K562 (cell line): ENCODE measurements around the gene CREB3L1. TPM values are rescaled to one million over a fixed set of nuclear protein-coding genes. Genes with fewer than 3 reads are reported as not detected.

Experiments used
- ADNP ChIP-seq: fragments of 200-800 bp; sonication (Bioruptor generic); IDR thresholded peaks from 2 replicates; pipeline ENCODE4 v1.6.1; 2016; ENCODE audit warnings: missing genetic modification characterization, missing compliant biosample characterization
- AFF4 ChIP-seq: sonication (generic); formaldehyde crosslinking; IDR thresholded peaks from 2 replicates; pipeline ENCODE4 v1.8.0; 2023; ENCODE audit warnings: mild to moderate bottlenecking, missing genetic modification reagents
- C11orf30 ChIP-seq: fragments of 450-650 bp; IDR thresholded peaks from 2 replicates; pipeline ENCODE4 v1.6.1; 2016; ENCODE audit warnings: low read depth, mild to moderate bottlenecking
- CREM ChIP-seq: IDR thresholded peaks from 2 replicates; pipeline ENCODE4 v1.6.1; 2014; ENCODE audit warnings: antibody characterized with exemption, low read depth
- ESRRA ChIP-seq: fragments of 450-650 bp; IDR thresholded peaks from 2 replicates; pipeline ENCODE4 v1.6.1; 2014; ENCODE audit warnings: low read depth, mild to moderate bottlenecking, moderate library complexity, borderline replicate concordance
- GABPB2 ChIP-seq: fragments of 250-450 bp; sonication (Bioruptor Pico); conservative IDR thresholded peaks from 2 replicates; pipeline ENCODE4 v1.5.1; 2021; ENCODE audit warnings: mild to moderate bottlenecking
- GTF2E2 ChIP-seq: fragments of 200-800 bp; sonication (Bioruptor generic); IDR thresholded peaks from 2 replicates; pipeline ENCODE4 v1.6.1; 2016; ENCODE audit warnings: missing genetic modification characterization, missing compliant biosample characterization
- HDAC2 ChIP-seq: fragments of 450-650 bp; IDR thresholded peaks from 2 replicates; pipeline ENCODE4 v1.6.1; 2016; ENCODE audit warnings: mild to moderate bottlenecking
- HDAC6 ChIP-seq: IDR thresholded peaks from 2 replicates; pipeline ENCODE4 v1.6.1; 2012; ENCODE audit warnings: low read depth, mild to moderate bottlenecking, control low read depth, inconsistent platforms, low read length, moderate library complexity
- HLTF ChIP-seq: fragments of 450-650 bp; IDR thresholded peaks from 2 replicates; pipeline ENCODE4 v1.6.1; 2016
- HOXB6 ChIP-seq: fragments of 250-450 bp; sonication (Bioruptor Pico); IDR thresholded peaks from 2 replicates; pipeline ENCODE4 v1.5.1; 2022; ENCODE audit warnings: mild to moderate bottlenecking, borderline replicate concordance
- KDM2B ChIP-seq: fragments of 250-450 bp; sonication (Bioruptor Pico); IDR thresholded peaks from 2 replicates; pipeline ENCODE4 v1.8.0; 2021; ENCODE audit warnings: mild to moderate bottlenecking, moderate library complexity
- RBM25 ChIP-seq: fragments of 200-400 bp; formaldehyde crosslinking; IDR thresholded peaks from 2 replicates; pipeline ENCODE4 v1.6.1; 2018; ENCODE audit warnings: low read length, low read depth, moderate library complexity; ENCODE audit not compliant: severe bottlenecking
- RBM39 ChIP-seq: fragments of 200-400 bp; formaldehyde crosslinking; optimal IDR thresholded peaks from 2 replicates; pipeline ENCODE3; 2018; ENCODE audit warnings: low read depth, low read length
- SRF ChIP-seq, 2 experiments: fragments of 250-450, 450-650 bp in 1 of 2; sonication (Bioruptor Pico) in 1 of 2; sonication (generic) in 1 of 2; formaldehyde crosslinking; IDR thresholded peaks; 2 replicates each; pipeline versions ENCODE4 v1.5.0 to v1.5.1; 2020 to 2022; ENCODE audit warnings: mild to moderate bottlenecking in 1 of 2, missing genetic modification reagents in 1 of 2
- SRSF1 ChIP-seq: fragments of 200-400 bp; formaldehyde crosslinking; IDR thresholded peaks from 2 replicates; pipeline ENCODE4 v1.6.1; 2017; ENCODE audit warnings: mild to moderate bottlenecking, low read depth, low read length, moderate library complexity
- TAF1 ChIP-seq: IDR thresholded peaks from 2 replicates; pipeline ENCODE4 v1.6.1; 2011; ENCODE audit warnings: mild to moderate bottlenecking, low read length, moderate library complexity; ENCODE audit not compliant: insufficient read depth, control insufficient read depth, severe bottlenecking; ENCODE audit errors: extremely low read depth
- TAF7 ChIP-seq: fragments of 450-650 bp; IDR thresholded peaks from 2 replicates; pipeline ENCODE4 v1.6.1; 2016; ENCODE audit warnings: missing genetic modification characterization, missing compliant biosample characterization
- TFAP4 ChIP-seq: sonication (generic); formaldehyde crosslinking; IDR thresholded peaks from 2 replicates; pipeline ENCODE4 v1.8.0; 2022; ENCODE audit warnings: missing genetic modification reagents, mild to moderate bottlenecking, moderate library complexity, borderline replicate concordance
- TSC22D4 ChIP-seq: fragments of 450-650 bp; IDR thresholded peaks from 2 replicates; pipeline ENCODE4 v1.6.1; 2016; ENCODE audit warnings: missing genetic modification characterization, missing biosample characterization, control low read depth
- ZNF511 ChIP-seq: sonication (generic); formaldehyde crosslinking; IDR thresholded peaks from 2 replicates; pipeline ENCODE4 v1.8.0; 2022; ENCODE audit warnings: mild to moderate bottlenecking, missing genetic modification reagents
- polyA plus RNA-seq, 8 experiments: library from polyadenylated mRNA; depleted of rRNA in 4 of 8; stranded (reverse) in 5 of 8; unstranded in 3 of 8; fragments of >200 nt; fragmentation: Nextera tagmentation in 2 of 8; fragmentation: Illumina TruSeq in 1 of 8; extraction: Ambion mirVana in 2 of 8; extraction: Trizol in 1 of 8; gene quantifications; 2 replicates each; pipeline versions ENCODE4 v1.2.1 to v1.2.3, GENCODE V29; 2011 to 2014; ENCODE audit warnings: inconsistent platforms in 1 of 8, missing spikeins in 1 of 8
- total RNA-seq, 7 experiments: library from RNA; depleted of rRNA in 6 of 7; stranded (reverse); fragments of >200 nt in 6 of 7; fragmentation: Illumina TruSeq in 2 of 7; extraction: Trizol in 2 of 7; gene quantifications; 2 replicates each; pipeline versions ENCODE4 v1.2.1 to v1.2.3, GENCODE V29; 2011 to 2021; ENCODE audit warnings: low replicate concordance in 1 of 7
- TF ChIP-seq, protein P1 (sequence below): fragments of 250-450 bp; sonication (Bioruptor Pico); IDR thresholded peaks from 2 replicates; pipeline ENCODE4 v1.8.0; 2021; ENCODE audit warnings: borderline replicate concordance, mild to moderate bottlenecking, moderate library complexity; ENCODE audit not compliant: poor library complexity, severe bottlenecking

CREB3L1 gene
- total and polyA plus RNA-seq, 9 of the 15 experiments (the other 6 are each of a cell fraction or from before 2014, with no cell fraction given) = 1.2 to 27.6 (median 3.7) TPM

DNA sequence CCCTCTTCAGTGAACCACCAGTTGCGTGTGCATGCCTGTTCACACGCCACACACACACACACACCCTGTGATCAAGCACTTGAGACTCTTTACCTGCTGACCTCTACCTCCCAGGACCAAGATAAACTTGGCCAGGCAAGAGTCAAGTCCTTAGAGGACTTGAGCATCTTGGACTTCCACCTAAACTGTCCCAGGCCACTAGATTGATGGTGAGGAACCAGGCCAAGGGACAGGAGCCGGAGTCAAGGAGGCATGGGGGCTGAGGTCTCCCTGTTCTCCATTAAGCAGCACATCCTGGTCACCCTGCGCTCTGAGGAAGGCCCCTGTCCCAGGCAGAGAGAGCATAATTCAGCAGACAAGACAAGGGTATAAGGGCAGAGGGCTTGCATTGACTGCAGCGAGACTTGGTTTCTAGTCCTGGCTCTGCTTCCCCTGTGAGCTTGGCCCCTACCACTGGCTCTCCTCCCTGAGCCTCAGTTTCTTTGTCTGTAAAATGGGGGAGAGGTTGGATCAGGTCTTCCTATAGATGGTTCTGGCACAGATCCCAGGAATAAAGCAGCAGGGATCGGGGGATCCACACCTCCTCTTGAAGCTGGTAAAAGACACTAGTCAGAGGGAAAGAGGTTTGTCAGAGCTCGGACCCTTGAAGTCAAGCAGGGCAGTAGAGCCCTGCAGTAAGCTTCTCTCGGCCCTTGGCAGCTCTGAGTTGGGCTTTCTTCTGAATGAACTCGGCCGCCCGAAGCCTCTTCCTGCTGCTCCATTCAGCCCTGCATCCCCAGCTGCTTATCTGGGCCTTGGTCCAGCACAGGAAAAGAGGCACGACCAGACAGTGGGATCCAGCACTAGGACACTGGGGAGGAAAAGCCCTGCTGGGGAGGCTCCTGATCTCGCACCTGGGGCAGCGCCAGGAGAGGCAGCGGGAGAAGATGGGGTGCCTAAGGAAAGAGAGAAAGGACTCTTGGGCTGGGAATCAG, 2.0 kb downstream of the CREB3L1 start (continued):
- TF ChIP-seq AFF4 (0 out of 2 replicates have a peak, but pooled peaks have one; percentile 41), HOXB6 (CRISPR knock-in tag) (no peak), HLTF (no peak), HDAC6 (no peak), KDM2B (CRISPR knock-in tag) (no peak), TFAP4 (CRISPR knock-in tag) (peak; percentile 24; the same call in 1 of the 2 replicates), GABPB2 (CRISPR knock-in tag) (no peak), ZNF511 (no peak), ADNP (tag) (peak; percentile 82), CREM (no peak), TSC22D4 (tag) (no peak), ESRRA (no peak), RBM39 (no peak), TAF1 (peak; percentile 17), C11orf30 (no peak), SRF (CRISPR knock-in tag; IDR thresholded peaks at IDR 0.05) (no peak), HDAC2 (peak; percentile 36; the same call in 1 of the 2 replicates), RBM25 (peak; percentile 96), GTF2E2 (tag) (no peak), SRSF1 (no peak), TAF7 (no peak)
- TF ChIP-seq, protein P1, sequence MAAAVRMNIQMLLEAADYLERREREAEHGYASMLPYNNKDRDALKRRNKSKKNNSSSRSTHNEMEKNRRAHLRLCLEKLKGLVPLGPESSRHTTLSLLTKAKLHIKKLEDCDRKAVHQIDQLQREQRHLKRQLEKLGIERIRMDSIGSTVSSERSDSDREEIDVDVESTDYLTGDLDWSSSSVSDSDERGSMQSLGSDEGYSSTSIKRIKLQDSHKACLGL (CRISPR knock-in tag) = no peak
